GM18868 (cell line): ENCODE results near the gene DUSP18.
A peak's percentile ranks its signal among the peaks of the same experiment; 100 is the strongest.
"Not testable (repeated sequence)": the region's sequence is repeated elsewhere in the genome, so short reads cannot be mapped to it uniquely, and the experiment has no call there.

Source experiments
- ATAC-seq: cut with Tn5 transposase; IDR thresholded peaks from one replicate; pipeline ENCODE4 v1.9.1; 2021; ENCODE audit warnings: mild to moderate bottlenecking, moderate library complexity; ENCODE audit not compliant: unreplicated experiment

The DUSP18 gene

GRCh38 chr22:30667494-30668385 is at the start of gene DUSP18:
Gene DUSP18, minus strand, starts transcription at chr22:30667875. Its CDS starts 3,872 bp downstream, at chr22:30664003.
- ATAC-seq: peak; percentile 84

DNA sequence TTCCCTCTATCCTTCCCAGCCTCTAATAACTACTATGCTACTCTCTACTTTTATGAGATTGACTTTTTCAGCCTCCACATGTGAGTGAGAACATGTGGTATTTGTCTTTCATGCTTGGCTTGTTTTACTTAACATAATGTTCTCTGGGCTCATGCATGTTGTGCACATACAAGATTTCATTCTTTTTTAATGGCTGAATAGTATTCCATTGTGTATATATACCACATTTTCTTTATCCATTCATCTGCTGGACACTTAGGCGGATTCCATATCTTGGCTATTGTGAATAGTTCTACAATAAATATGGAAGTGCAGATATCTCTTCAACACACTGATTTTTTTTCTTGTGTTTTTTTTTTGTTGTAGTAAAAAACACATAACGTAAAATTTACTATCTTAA is 46.4 kb upstream of the DUSP18 start:
- ATAC-seq: no peak

DNA sequence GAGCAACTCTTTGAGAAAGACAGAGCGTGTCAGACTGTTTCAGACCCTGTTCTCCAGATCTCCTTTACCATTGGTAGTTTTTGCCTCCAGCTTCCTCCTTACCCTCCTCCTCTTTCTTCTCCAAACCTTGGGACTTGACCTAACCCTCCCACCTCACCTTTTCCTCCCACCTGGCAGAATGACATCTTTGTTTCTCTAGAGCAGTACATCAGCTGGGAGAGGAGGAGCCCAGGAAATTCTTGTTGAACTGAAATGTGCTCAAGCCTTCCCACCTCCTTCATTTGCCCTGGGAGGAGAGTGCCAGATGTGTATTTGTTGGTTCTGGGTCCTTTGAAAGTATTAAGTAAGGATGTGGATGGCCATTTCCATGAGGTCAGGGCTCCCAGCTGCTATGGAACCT is 44.4 kb upstream of the DUSP18 start:
- no peak for ATAC-seq

DNA sequence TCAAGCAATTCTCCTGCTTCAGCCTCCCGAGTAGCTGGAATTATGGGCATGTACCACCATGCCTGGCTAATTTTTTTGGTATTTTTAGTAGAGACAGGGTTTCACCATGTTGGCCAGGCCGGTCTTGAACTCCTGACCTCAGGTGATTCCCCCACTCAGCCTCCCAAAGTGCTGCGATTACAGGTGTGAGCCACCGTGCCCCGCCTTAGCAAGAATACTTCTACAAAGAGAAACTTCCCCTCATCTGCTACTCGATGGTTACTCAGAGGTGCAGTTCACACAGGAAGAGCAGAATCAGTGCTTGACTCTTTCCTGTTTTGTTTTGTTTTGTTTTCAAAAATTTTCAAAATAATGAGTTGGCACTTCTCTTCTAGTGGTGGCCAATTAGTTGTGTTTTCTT is 42.3 kb upstream of the DUSP18 start:
- not testable (repeated sequence) for ATAC-seq

DNA sequence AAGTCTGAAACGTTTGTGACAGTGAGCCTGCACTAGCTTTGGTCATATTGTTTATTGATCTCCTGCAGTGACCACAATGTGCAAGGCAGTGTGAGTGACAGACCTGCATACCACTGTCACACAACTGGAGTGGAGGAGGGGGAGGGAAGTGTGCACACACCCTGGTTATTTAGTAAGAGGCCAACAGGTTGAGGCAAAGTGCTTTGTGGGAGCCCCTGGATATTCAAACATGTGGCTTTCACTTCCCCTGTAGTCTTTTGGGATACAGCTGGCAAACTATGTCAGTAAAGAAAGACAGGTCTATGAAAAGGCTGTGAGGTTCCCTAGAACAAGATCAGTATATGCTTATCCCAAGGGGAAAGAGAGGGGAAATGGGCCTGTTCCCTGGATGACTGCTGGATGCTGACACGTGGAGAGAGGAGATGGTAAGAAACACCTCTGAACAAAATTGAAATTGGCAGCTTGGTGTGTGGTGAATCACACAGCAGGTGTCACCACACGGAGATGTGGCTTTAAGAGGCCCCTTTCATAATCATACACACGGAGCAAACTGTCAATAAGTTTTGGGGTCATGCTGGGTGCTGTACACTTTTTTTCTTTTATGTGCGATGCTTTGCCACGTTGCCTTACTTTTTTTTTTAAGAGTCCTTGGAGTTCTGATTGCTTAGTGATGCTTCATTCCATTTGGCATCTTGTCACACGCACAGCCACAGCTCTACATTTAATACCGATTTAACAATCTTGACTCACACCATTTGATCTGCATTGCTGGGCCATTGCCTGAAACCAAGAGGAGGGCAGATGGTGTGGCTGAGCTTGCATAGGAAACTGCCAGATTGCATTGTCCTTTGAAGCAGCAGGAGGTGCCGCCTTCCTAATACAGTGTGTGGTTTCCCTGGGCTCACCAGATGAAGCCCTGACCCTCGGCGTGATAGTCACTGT is 38.3 kb upstream of the DUSP18 start:
- no peak for ATAC-seq

GRCh38 chr22:30704978-30705377 is 37.3 kb upstream of the DUSP18 start:
- no peak for ATAC-seq

DNA sequence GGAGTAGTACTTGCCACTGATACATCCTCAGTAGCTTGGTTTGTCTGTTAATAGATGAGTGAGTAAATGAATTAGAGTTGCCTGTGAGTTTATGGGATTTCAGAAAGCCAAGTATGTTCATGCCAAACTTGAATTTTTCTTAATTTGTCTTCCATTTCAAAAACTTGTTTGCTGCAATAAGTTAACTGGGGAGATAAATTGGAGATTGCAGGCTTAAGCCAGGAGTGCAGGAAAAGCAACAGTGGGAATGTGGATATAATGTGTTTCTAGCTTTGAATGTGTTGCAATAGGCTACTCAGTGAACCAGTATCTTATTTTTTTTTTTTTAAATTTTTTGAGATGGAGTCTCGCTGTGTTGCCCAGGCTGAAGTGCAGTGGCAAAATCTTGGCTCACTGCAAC is 35.2 kb upstream of the DUSP18 start:
- ATAC-seq: no peak

- no peak for ATAC-seq
Observed at GRCh38 chr22:30701872-30702271, 34.2 kb upstream of the DUSP18 start.

GRCh38 chr22:30697975-30698374 is 30.3 kb upstream of the DUSP18 start:
- no peak for ATAC-seq

- no peak for ATAC-seq
Observed at GRCh38 chr22:30695871-30696655, 28.4 kb upstream of the DUSP18 start.

GRCh38 chr22:30695351-30695851 is 27.7 kb upstream of the DUSP18 start:
- ATAC-seq: no peak

- ATAC-seq: no peak
Observed at GRCh38 chr22:30694640-30695350, 27.1 kb upstream of the DUSP18 start, which contains the start of gene OSBP2. Gene OSBP2, plus strand, starts transcription at chr22:30694874. Its CDS starts 36 bp downstream, at chr22:30694910.

- ATAC-seq: no peak
Observed at GRCh38 chr22:30694171-30694639, 26.5 kb upstream of the DUSP18 start.

DNA sequence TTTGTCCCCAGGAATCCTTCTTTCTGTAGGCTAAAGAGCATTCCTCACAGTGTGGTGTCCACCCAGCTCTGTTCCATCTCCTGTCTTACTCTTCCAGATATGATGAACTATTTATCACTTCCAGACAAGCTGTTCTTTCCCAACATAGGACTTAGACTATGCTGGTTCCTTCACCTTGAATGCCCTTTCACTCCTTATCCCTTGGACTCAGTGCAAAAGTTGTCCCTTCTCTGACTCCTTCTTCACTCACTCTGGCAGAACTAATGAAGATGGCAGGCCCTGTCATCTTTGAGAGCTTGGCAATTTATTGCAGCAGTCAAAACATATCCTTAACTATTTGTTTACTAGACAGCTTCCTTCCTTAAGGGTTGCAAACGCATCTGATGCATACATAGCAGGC is 23.5 kb upstream of the DUSP18 start:
- no peak for ATAC-seq

DNA sequence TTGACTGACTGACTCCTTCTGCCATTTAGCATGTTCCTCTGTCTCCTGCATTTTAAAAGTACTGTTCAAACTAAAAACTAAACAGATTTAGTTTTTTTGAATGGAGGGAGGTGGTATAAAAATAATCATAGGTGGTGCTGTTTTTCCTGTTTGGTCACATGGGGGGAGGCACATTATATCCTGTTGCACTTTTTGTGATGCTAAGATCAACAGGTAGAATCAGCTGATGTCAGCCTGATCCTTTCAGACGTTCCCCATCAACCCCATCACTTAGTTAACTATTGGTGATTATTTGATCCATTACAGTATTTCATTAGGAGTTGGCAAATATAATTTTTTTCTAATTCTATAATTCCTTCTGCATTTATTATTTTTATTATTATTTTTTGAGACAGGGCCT is 21.9 kb upstream of the DUSP18 start:
- no peak for ATAC-seq

DNA sequence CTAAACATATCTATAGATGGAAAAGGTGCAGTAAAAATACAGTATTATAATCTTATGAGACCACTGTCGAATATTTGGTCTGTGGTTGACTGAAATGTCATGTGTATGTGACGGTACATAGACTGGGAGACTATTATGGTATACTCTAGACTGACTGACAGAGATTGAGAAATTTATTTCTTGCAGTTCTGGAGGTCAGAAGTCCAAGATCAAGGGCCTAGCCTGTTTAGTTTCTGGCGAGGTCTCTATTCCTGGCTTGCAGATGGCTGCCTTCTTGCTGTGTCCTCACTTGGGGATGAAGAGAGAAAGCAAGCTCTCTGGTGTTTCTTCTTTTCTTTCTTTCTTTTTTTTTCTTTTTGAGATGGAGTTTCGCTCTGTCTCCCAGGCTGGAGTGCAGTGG is 19.7 kb upstream of the DUSP18 start:
- ATAC-seq: no peak

GRCh38 chr22:30685178-30685577 is 17.5 kb upstream of the DUSP18 start:
- no peak for ATAC-seq

DNA sequence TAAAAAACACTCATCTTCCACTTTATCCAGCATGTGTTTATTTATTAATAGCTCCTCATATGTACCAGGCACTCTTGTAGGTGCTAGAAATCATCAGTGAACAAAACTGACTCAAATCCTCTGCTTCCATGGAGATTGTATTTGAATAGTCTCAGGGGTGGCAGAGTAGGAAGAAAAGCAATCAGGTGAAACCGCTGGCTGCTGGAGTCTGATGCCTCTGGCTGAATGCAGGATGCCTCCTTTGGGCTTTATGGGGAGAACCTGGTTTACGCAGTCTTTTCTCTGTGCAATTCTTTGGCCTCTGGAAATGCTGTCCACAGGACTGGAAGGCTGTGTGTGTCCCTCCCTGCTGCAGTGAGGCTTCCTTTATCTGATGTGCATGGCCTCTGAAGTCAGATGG is 14.2 kb upstream of the DUSP18 start:
- ATAC-seq: no peak

- ATAC-seq: no peak
Observed at GRCh38 chr22:30680991-30681770, 13.5 kb upstream of the DUSP18 start.
